Measurements from ENCODE around the gene CD44.
"Not testable (repeated sequence)": the region's sequence is repeated elsewhere in the genome, so short reads cannot be mapped to it uniquely, and the experiment has no call there.

GRCh38 chr11:35090991-35091390 is 48.0 kb upstream of the CD44 start:
- TF ChIP-seq POLR2AphosphoS5 (IDR thresholded peaks at IDR 0.05); EZH2 (IDR thresholded peaks at IDR 0.05; ENCODE audit: borderline replicate concordance, insufficient read depth, low read length, poor library complexity, severe bottlenecking); CTCF (IDR thresholded peaks at IDR 0.05; ENCODE audit: poor library complexity, severe bottlenecking); TAF1 (IDR thresholded peaks at IDR 0.05; ENCODE audit: low read depth); REST (IDR thresholded peaks at IDR 0.05; ENCODE audit: borderline replicate concordance); EP300 (conservative IDR thresholded peaks at IDR 0.05; ENCODE audit: poor library complexity, severe bottlenecking); SMC3 (conservative IDR thresholded peaks at IDR 0.05; ENCODE audit: poor library complexity); RAD21 (conservative IDR thresholded peaks at IDR 0.05): not testable (repeated sequence)
